GM23248 (cell line): ENCODE measurements around the gene MRPS26. TPM values are rescaled to one million over a fixed set of nuclear protein-coding genes. Genes with fewer than 3 reads are reported as not detected.
"Not testable (repeated sequence)": the region's sequence is repeated elsewhere in the genome, so short reads cannot be mapped to it uniquely, and the experiment has no call there.

Experiments used
- DNase-seq: peaks from one replicate; pipeline ENCODE4 v3.0.0-alpha.2; 2015
- H2AFZ ChIP-seq: fragments of 200-600 bp; sonication (generic); 2 replicates; pipeline ENCODE4 v1.6.1; 2016; ENCODE audit warnings: antibody characterized with exemption
- H3F3A ChIP-seq: fragments of 200-600 bp; sonication (generic); 2 replicates; pipeline ENCODE4 v1.6.1; 2016; ENCODE audit warnings: mild to moderate bottlenecking, antibody characterized with exemption, mixed run types; ENCODE audit not compliant: insufficient read depth
- H3K27ac ChIP-seq: fragments of 200-600 bp; sonication (generic); 2 replicates; pipeline ENCODE4 v1.5.1; 2016; ENCODE audit warnings: mild to moderate bottlenecking
- H3K27me3 ChIP-seq: fragments of 200-600 bp; sonication (generic); replicated peaks from 2 replicates; pipeline ENCODE4 v1.6.1; 2016; ENCODE audit warnings: mild to moderate bottlenecking; ENCODE audit not compliant: insufficient read depth
- H3K36me3 ChIP-seq: fragments of 200-600 bp; sonication (generic); 2 replicates; pipeline ENCODE4 v1.6.1; 2016; ENCODE audit warnings: low read depth, mild to moderate bottlenecking
- H3K4me1 ChIP-seq: fragments of 200-600 bp; sonication (generic); 2 replicates; pipeline ENCODE4 v1.6.1; 2016; ENCODE audit warnings: mild to moderate bottlenecking; ENCODE audit not compliant: insufficient read depth
- H3K4me2 ChIP-seq: fragments of 200-600 bp; sonication (generic); one replicate; pipeline ENCODE4 v1.6.1; 2016; ENCODE audit warnings: mild to moderate bottlenecking; ENCODE audit not compliant: unreplicated experiment
- H3K4me3 ChIP-seq: fragments of 200-600 bp; sonication (generic); 2 replicates; pipeline ENCODE4 v1.5.1; 2016; ENCODE audit warnings: mild to moderate bottlenecking
- H3K79me2 ChIP-seq: fragments of 200-600 bp; sonication (generic); 2 replicates; pipeline ENCODE4 v1.6.1; 2016; ENCODE audit warnings: mild to moderate bottlenecking; ENCODE audit not compliant: insufficient read depth
- H3K9ac ChIP-seq: fragments of 200-600 bp; sonication (generic); 2 replicates; pipeline ENCODE4 v1.6.1; 2016; ENCODE audit warnings: mild to moderate bottlenecking
- H3K9me2 ChIP-seq: fragments of 200-600 bp; sonication (generic); 2 replicates; pipeline ENCODE4 v1.6.1; 2016; ENCODE audit warnings: mixed run types, mild to moderate bottlenecking, moderate library complexity; ENCODE audit not compliant: insufficient read depth
- H3K9me3 ChIP-seq: fragments of 200-600 bp; sonication (generic); one replicate; pipeline ENCODE4 v1.6.1; 2017; ENCODE audit warnings: low read depth
- H4K20me1 ChIP-seq: fragments of 200-600 bp; sonication (generic); 2 replicates; pipeline ENCODE4 v1.6.0; 2016; ENCODE audit not compliant: insufficient read depth
- EZH2 ChIP-seq: fragments of 200-600 bp; sonication (generic); IDR thresholded peaks from 2 replicates; pipeline ENCODE4 v1.6.1; 2018; ENCODE audit warnings: antibody characterized with exemption, mild to moderate bottlenecking; ENCODE audit not compliant: insufficient read depth, poor library complexity, severe bottlenecking
- EZH2phosphoT487 ChIP-seq: fragments of 200-600 bp; sonication (generic); IDR thresholded peaks from 2 replicates; pipeline ENCODE4 v1.6.1; 2018; ENCODE audit warnings: antibody characterized with exemption, moderate library complexity, mild to moderate bottlenecking, low read depth; ENCODE audit not compliant: insufficient read depth
- WGBS, 2 experiments: methylation state at CpG; one replicate each; pipeline ENCODE4 v1.1.6; 2015 to 2017; ENCODE audit warnings: low lambda C conversion rate in 2 of 2, low coverage in 1 of 2; ENCODE audit errors: missing lambda C conversion rate in 2 of 2; 5-methylcytosine and 5-hydroxymethylcytosine counted together
- in situ Hi-C: fragments of 300-500 bp; cut with MboI; formaldehyde crosslinking; loops from 2 replicates; pipeline ENCODE4 v1.15.0; 2020
- polyA plus RNA-seq: library from polyadenylated mRNA; unstranded; fragments of >200 nt; fragmentation: Nextera tagmentation; extraction: Ambion mirVana; gene quantifications from 2 replicates; pipeline ENCODE4 v1.2.1, GENCODE V29; 2016
- total RNA-seq: library from RNA; depleted of rRNA; stranded (reverse); fragments of >200 nt; shearing (Covaris generic); gene quantifications from 2 replicates; pipeline ENCODE4 v1.2.3, GENCODE V29; 2014

MRPS26 gene
- total and polyA plus RNA-seq, 2 experiments from 2014 or later, result 44.5 to 48.2 TPM

DNA sequence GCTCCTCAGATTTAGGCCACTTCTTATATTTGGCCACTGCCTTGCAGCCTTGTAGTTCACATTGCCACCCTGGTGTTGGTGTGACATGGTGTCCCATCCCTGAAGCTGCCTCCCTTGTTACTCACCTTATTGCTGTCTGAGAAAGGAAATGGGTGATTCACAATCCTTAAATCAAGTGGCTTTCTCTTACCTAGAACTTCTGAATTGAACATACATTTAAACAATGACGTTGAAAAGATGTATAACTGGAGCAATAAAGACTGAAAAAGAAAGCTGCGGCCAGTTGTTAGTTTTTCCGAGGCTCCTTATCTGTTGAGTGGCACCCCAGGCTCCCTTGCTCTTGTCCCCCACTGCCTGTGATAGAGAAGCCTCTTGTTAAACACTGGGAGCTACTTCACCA lies 31.2 kb upstream of the MRPS26 start:
- H3K9ac ChIP-seq, result no peak overlapping the region
- H4K20me1 ChIP-seq, result no peaks in the 10 kb centered on the region
- peak; percentile 5 for DNase-seq
- no peaks in the 10 kb centered on the region for H3K36me3 ChIP-seq
- in situ Hi-C loops, result no loop called here
- H3K27ac ChIP-seq, result no peak overlapping the region
- TF ChIP-seq EZH2, result no peak
- no peak for TF ChIP-seq EZH2phosphoT487
- H3K9me2 ChIP-seq, result no peaks in the 10 kb centered on the region
- no peak overlapping the region for H3K4me2 ChIP-seq
- no peak overlapping the region for H3K4me3 ChIP-seq
- no peaks in the 10 kb centered on the region for H3K79me2 ChIP-seq
- no peaks in the 10 kb centered on the region for H3K9me3 ChIP-seq
- H3K27me3 ChIP-seq, result no peaks in the 10 kb centered on the region
- no peak overlapping the region for H2AFZ ChIP-seq
- peaks cover 12% of the 10 kb centered on the region for H3F3A ChIP-seq
- peaks cover 7% of the 10 kb centered on the region for H3K4me1 ChIP-seq
- 93 to 97% methylated on average over 3 of the region's 3 CpGs for WGBS, 2 experiments

DNA sequence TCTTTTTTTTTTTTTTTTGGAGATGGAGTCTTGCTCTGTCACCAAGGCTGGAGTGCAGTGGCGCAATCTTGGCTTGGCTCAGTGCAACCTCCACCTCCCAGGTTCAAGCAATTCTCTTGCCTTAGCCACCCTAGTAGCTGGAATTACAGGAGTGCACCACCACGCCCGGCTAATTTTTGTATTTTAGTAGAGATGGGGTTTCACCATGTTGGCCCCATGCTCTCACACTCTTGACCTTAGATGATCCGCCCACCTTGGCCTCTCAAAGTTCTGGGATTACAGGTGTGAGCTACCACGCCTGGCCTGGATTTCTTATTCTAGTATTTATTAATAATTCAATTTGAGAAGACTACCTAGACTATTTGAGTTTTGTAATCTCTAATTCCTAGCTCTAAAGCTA lies 30.6 kb upstream of the MRPS26 start:
- H3K79me2 ChIP-seq, H3K9ac ChIP-seq, H3K9me2 ChIP-seq, H3K4me1 ChIP-seq, H4K20me1 ChIP-seq, DNase-seq, H3K4me2 ChIP-seq, H3K27ac ChIP-seq, H3K36me3 ChIP-seq, H2AFZ ChIP-seq, H3K4me3 ChIP-seq, in situ Hi-C loops, H3K27me3 ChIP-seq, H3K9me3 ChIP-seq: not testable (repeated sequence)
- 94 to 98% methylated on average over 5 of the region's 5 CpGs for WGBS, 2 experiments
- H3F3A ChIP-seq, result peaks cover 12% of the 10 kb centered on the region

DNA sequence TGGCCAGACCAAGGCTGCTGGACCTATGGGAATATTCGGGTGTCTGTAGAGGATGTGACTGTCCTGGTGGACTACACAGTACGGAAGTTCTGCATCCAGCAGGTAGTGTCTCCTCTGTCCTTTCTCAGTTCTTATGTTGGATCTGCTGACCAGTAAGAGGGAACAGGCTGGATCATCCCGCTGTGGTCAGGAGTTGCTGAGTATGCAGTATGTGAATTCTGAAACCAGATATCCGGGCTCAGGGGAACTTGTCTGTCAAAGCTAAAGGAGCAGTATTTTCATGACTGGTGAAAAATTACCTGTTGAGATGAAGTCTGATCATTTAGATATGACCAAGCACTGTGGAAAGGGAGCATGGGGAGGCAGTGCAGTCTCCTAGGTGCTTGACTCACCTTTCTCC lies 24.5 kb upstream of the MRPS26 start:
- Histone ChIP-seq H3K4me2 (no peak overlapping the region), H3K9ac (no peak overlapping the region), H2AFZ (no peak overlapping the region), H3K79me2 (no peaks in the 10 kb centered on the region), H3K9me3 (no peaks in the 10 kb centered on the region), H3K36me3 (peaks cover 8% of the 10 kb centered on the region; the same call in 1 of the 2 replicates), H3F3A (no peaks in the 10 kb centered on the region), H3K4me3 (no peak overlapping the region), H3K27ac (no peak overlapping the region), H3K4me1 (no peaks in the 10 kb centered on the region), H4K20me1 (no peaks in the 10 kb centered on the region), H3K27me3 (no peaks in the 10 kb centered on the region), H3K9me2 (no peaks in the 10 kb centered on the region)
- in situ Hi-C loops, result no loop called here
- 94 to 99% methylated on average over 4 of the region's 4 CpGs for WGBS, 2 experiments
- TF ChIP-seq EZH2phosphoT487, result no peak
- no peak for TF ChIP-seq EZH2
- DNase-seq, result no peak

DNA sequence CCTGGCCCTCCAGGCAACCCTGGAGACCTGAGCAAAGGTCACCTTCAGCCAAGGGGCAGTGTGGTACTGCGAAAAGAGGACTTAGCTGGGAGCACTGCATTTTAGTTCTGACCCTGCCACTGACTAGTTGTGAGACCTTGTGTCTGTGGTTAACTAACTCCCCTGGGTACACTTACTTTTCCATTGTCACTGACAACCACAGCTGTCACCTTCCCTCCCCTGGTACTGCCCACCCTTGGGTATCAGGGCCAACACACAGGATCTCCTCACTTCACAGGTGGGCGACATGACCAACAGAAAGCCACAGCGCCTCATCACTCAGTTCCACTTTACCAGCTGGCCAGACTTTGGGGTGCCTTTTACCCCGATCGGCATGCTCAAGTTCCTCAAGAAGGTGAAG lies 24.1 kb upstream of the MRPS26 start:
- Histone ChIP-seq H3K79me2 (no peaks in the 10 kb centered on the region), H2AFZ (no peak overlapping the region), H3K27me3 (no peaks in the 10 kb centered on the region), H4K20me1 (no peaks in the 10 kb centered on the region), H3K27ac (no peak overlapping the region), H3K4me2 (no peak overlapping the region), H3K9me3 (no peaks in the 10 kb centered on the region), H3K9me2 (no peaks in the 10 kb centered on the region), H3K36me3 (peaks cover 8% of the 10 kb centered on the region; the same call in 1 of the 2 replicates), H3K4me3 (no peak overlapping the region), H3F3A (no peaks in the 10 kb centered on the region), H3K9ac (no peak overlapping the region), H3K4me1 (no peaks in the 10 kb centered on the region)
- in situ Hi-C loops, result no loop called here
- WGBS, 2 experiments, result 98 to 100% methylated on average over 5 of the region's 5 CpGs
- DNase-seq, result no peak
- TF ChIP-seq EZH2phosphoT487, result no peak
- TF ChIP-seq EZH2, result no peak

- H3F3A ChIP-seq, H3K79me2 ChIP-seq, H3K4me2 ChIP-seq, in situ Hi-C loops, H3K27ac ChIP-seq, H3K4me3 ChIP-seq, H3K9me2 ChIP-seq, H3K36me3 ChIP-seq, H3K4me1 ChIP-seq, H4K20me1 ChIP-seq, H2AFZ ChIP-seq, DNase-seq, H3K9ac ChIP-seq, H3K27me3 ChIP-seq, H3K9me3 ChIP-seq: not testable (repeated sequence)
- WGBS, 2 experiments, result 94 to 95% methylated on average over 20 of the region's 20 CpGs
Measured at GRCh38 chr20:3022559-3023490, 23.0 kb upstream of the MRPS26 start.
